Endothelial cell of umbilical vein (primary cell): ENCODE data around the gene MMP26. TPM values are rescaled to one million over a fixed set of nuclear protein-coding genes. Genes with fewer than 3 reads are reported as not detected.

Experiments
- BruUV-seq: library from RNA; stranded (reverse); fragments of 400-500 nt; replicated peaks from 2 replicates; lab custom pipeline; 2021; lab: Mats Ljungman, UMichigan
- CTCF ChIA-PET: fragments of 300-600, 350-600 bp; sonication (Branson Sonifier 250); formaldehyde crosslinking; loops from one replicate; lab custom pipeline; 2021; ENCODE audit warnings: antibody characterized with exemption, inconsistent platforms; lab: Charles Lee
- POLR2A ChIA-PET: fragments of 300-600, 350-600 bp; sonication (Branson Sonifier 250); formaldehyde crosslinking; loops from one replicate; lab custom pipeline; 2021; ENCODE audit warnings: antibody characterized with exemption, inconsistent platforms; lab: Charles Lee
- DNase-seq: peaks from one replicate; pipeline ENCODE4 v3.0.0-alpha.2; 2011; ENCODE audit warnings: low read depth, low spot score
- FAIRE-seq: peaks from 2 replicates; lab custom pipeline; 2011; peaks lifted over from hg19 to GRCh38; lab: Jason Lieb, UNC
- H2AFZ ChIP-seq: 2 replicates; pipeline ENCODE4 v1.6.0; 2012; ENCODE audit warnings: low read depth, low read length, control low read depth, inconsistent platforms
- H3K27ac ChIP-seq: 2 replicates; pipeline ENCODE4 v1.5.1; 2011; ENCODE audit warnings: low read depth, mild to moderate bottlenecking, control low read depth, low read length, moderate library complexity; ENCODE audit not compliant: insufficient read depth
- H3K27me3 ChIP-seq, 2 experiments: 2 replicates each; pipeline versions ENCODE4 v1.6.0 to v1.6.1; 2011; ENCODE audit warnings: low read length in 2 of 2, mixed read lengths in 1 of 2; ENCODE audit not compliant: control insufficient read depth in 2 of 2, insufficient read depth in 2 of 2
- H3K36me3 ChIP-seq, 2 experiments: 2 replicates in 1 of 2; 3 replicates in 1 of 2; pipeline ENCODE4 v1.5.1; 2011; ENCODE audit warnings: low read length in 2 of 2, mild to moderate bottlenecking in 1 of 2, moderate library complexity in 1 of 2; ENCODE audit not compliant: control insufficient read depth in 2 of 2, insufficient read depth in 2 of 2; ENCODE audit errors: extremely low read depth in 1 of 2
- H3K4me1 ChIP-seq: 3 replicates; pipeline ENCODE4 v1.5.1; 2011; ENCODE audit warnings: mild to moderate bottlenecking, low read length; ENCODE audit not compliant: control insufficient read depth, insufficient read depth; ENCODE audit errors: extremely low read depth
- H3K4me2 ChIP-seq: 2 replicates; pipeline ENCODE4 v1.6.1; 2011; ENCODE audit warnings: low read length, control low read depth, mixed read lengths; ENCODE audit not compliant: insufficient read depth
- H3K4me3 ChIP-seq, 3 experiments: fragments of 200-600 bp in 1 of 3; sonication (generic), shearing (Covaris generic) in 1 of 3; replicated peaks in 1 of 3; 2 replicates each; pipeline ENCODE4 v1.5.1; 2011 to 2016; ENCODE audit warnings: control low read depth in 3 of 3, low read length in 3 of 3, mild to moderate bottlenecking in 2 of 3, inconsistent platforms in 1 of 3, low read depth in 1 of 3, moderate library complexity in 1 of 3; ENCODE audit not compliant: insufficient read depth in 1 of 3
- H3K79me2 ChIP-seq: 2 replicates; pipeline ENCODE4 v1.6.0; 2012; ENCODE audit warnings: low read length, inconsistent platforms; ENCODE audit not compliant: control insufficient read depth, insufficient read depth
- H3K9ac ChIP-seq: replicated peaks from 2 replicates; pipeline ENCODE3; 2011; ENCODE audit warnings: low read length, control low read depth; ENCODE audit not compliant: insufficient read depth; ENCODE audit errors: extremely low read depth
- H3K9me1 ChIP-seq: replicated peaks from 3 replicates; pipeline ENCODE4 v1.6.0; 2011; ENCODE audit warnings: mild to moderate bottlenecking, low read length; ENCODE audit not compliant: control insufficient read depth, insufficient read depth; ENCODE audit errors: extremely low read depth
- H3K9me3 ChIP-seq: replicated peaks from 2 replicates; pipeline ENCODE4 v1.5.1; 2012; ENCODE audit warnings: low read length, inconsistent platforms; ENCODE audit not compliant: control insufficient read depth, insufficient read depth
- H4K20me1 ChIP-seq: replicated peaks from 2 replicates; pipeline ENCODE3; 2011; ENCODE audit warnings: mild to moderate bottlenecking, low read length; ENCODE audit not compliant: control insufficient read depth, insufficient read depth; ENCODE audit errors: extremely low read depth
- CTCF ChIP-seq, 2 donors: IDR thresholded peaks; 1 replicate in 1 of 2; 2 replicates in 1 of 2; pipeline ENCODE4 v1.5.1; 2011; ENCODE audit warnings: low read length in 2 of 2, mild to moderate bottlenecking in 2 of 2, moderate library complexity in 2 of 2, control low read depth in 1 of 2, inconsistent platforms in 1 of 2, low read depth in 1 of 2; ENCODE audit not compliant: insufficient read depth in 1 of 2; ENCODE audit errors: extremely low read depth in 1 of 2
- EZH2 ChIP-seq: IDR thresholded peaks from 2 replicates; pipeline ENCODE4 v1.6.1; 2012; ENCODE audit warnings: borderline replicate concordance, low read depth, mild to moderate bottlenecking, moderate library complexity, low read length, inconsistent platforms; ENCODE audit not compliant: severe bottlenecking
- FOS ChIP-seq: IDR thresholded peaks from 2 replicates; pipeline ENCODE4 v1.6.1; 2011; ENCODE audit warnings: mild to moderate bottlenecking, low read length, moderate library complexity, borderline replicate concordance; ENCODE audit not compliant: insufficient read depth
- GATA2 ChIP-seq: IDR thresholded peaks from 2 replicates; pipeline ENCODE4 v1.7.0; 2011; ENCODE audit warnings: low read depth, mild to moderate bottlenecking, moderate library complexity, mixed read lengths, low read length; ENCODE audit not compliant: insufficient read length, insufficient read depth
- JUN ChIP-seq: IDR thresholded peaks from 2 replicates; pipeline ENCODE4 v1.6.1; 2011; ENCODE audit warnings: borderline replicate concordance, low read depth; ENCODE audit not compliant: insufficient read length, insufficient read depth
- MAX ChIP-seq: IDR thresholded peaks from 2 replicates; pipeline ENCODE4 v1.6.1; 2011; ENCODE audit not compliant: insufficient read depth, insufficient read length
- MYC ChIP-seq: IDR thresholded peaks from one replicate; pipeline ENCODE4 v1.6.1; 2011; ENCODE audit warnings: mild to moderate bottlenecking, low read depth, low read length
- POLR2A ChIP-seq: IDR thresholded peaks from 2 replicates; pipeline ENCODE4 v1.6.1; 2012; ENCODE audit warnings: low read depth, mild to moderate bottlenecking, control low read depth, low read length
- POLR2AphosphoS5 ChIP-seq: IDR thresholded peaks from 2 replicates; pipeline ENCODE4 v1.6.1; 2012; ENCODE audit warnings: low read depth, mild to moderate bottlenecking, control low read depth, low read length, moderate library complexity; ENCODE audit not compliant: insufficient read depth
- dilution Hi-C: fragments of 300-500 bp; cut with MboI; formaldehyde crosslinking; loops from one replicate; pipeline ENCODE4 v1.15.0; 2019; ENCODE audit warnings: low sequenced_read_pairs; ENCODE audit not compliant: extremely low pct_ligation_motif_present
- intact Hi-C: fragments of 100-400 bp; cut with micrococcal nuclease; formaldehyde crosslinking; loops from one replicate; pipeline ENCODE4 v1.10.0; 2022
- polyA plus RNA-seq, 4 experiments: library from polyadenylated mRNA; depleted of rRNA in 3 of 4; stranded (reverse) in 3 of 4; unstranded in 1 of 4; fragments of >200 nt; gene quantifications; 2 replicates each; pipeline versions ENCODE4 v1.2.1 to v1.2.3, GENCODE V29; 2011 to 2012; ENCODE audit warnings: missing spikeins in 1 of 4
- total RNA-seq: library from RNA; stranded (reverse); gene quantifications from 2 replicates; pipeline ENCODE4 v1.2.3, GENCODE V29; 2021

The MMP26 gene
- total and polyA plus RNA-seq, 2 donors (not counting 3 experiments of a cell fraction or from before 2014, with no cell fraction given) = not detected

GRCh38 chr11:4713241-4713640 is 8.7 kb downstream of the MMP26 start:
- no peak for FAIRE-seq
- no peaks in the 10 kb centered on the region for H4K20me1 ChIP-seq
- no peaks in the 10 kb centered on the region for H3K27me3 ChIP-seq
- intact Hi-C loops (no loop called here), dilution Hi-C loops (no loop called here)
- no peak overlapping the region for H3K4me3 ChIP-seq
- CTCF ChIA-PET = no interaction called here
- no peaks in the 10 kb centered on the region for H3K9me1 ChIP-seq
- TF ChIP-seq GATA2 (no peak), MYC (no peak), POLR2A (no peak), CTCF (IDR thresholded peaks at IDR 0.05; ENCODE audit: extremely low read depth in 1 of 2, insufficient read depth in 1 of 2, low read depth in 1 of 2, low read length in 2 of 2) (no peak), FOS (no peak)
- H3K4me2 ChIP-seq = no peak overlapping the region
- no peak overlapping the region for H3K9ac ChIP-seq
- no peak for DNase-seq
- H3K27ac ChIP-seq = no peak overlapping the region
- POLR2A ChIA-PET = no interaction called here
- H2AFZ ChIP-seq = no peak overlapping the region
- no peaks in the 10 kb centered on the region for H3K79me2 ChIP-seq
- H3K36me3 ChIP-seq = no peaks in the 10 kb centered on the region
- H3K4me1 ChIP-seq = no peaks in the 10 kb centered on the region
- BruUV-seq = no TSS peak
- no peaks in the 10 kb centered on the region for H3K9me3 ChIP-seq

GRCh38 chr11:4714300-4714699 is 9.7 kb downstream of the MMP26 start:
- H3K9me1 ChIP-seq = no peaks in the 10 kb centered on the region
- no peaks in the 10 kb centered on the region for H3K79me2 ChIP-seq
- CTCF ChIA-PET = no interaction called here
- no peak overlapping the region for H3K4me3 ChIP-seq
- no peaks in the 10 kb centered on the region for H3K9me3 ChIP-seq
- FAIRE-seq (no peak), DNase-seq (no peak)
- POLR2A ChIA-PET = no interaction called here
- no peak overlapping the region for H2AFZ ChIP-seq
- H3K27me3 ChIP-seq = no peaks in the 10 kb centered on the region
- dilution Hi-C loops (no loop called here), intact Hi-C loops (no loop called here)
- no peak overlapping the region for H3K9ac ChIP-seq
- H3K4me1 ChIP-seq = no peaks in the 10 kb centered on the region
- no peak overlapping the region for H3K4me2 ChIP-seq
- no peak for TF ChIP-seq POLR2AphosphoS5
- TF ChIP-seq MAX = no peak
- TF ChIP-seq EZH2 = no peak
- TF ChIP-seq POLR2A = no peak
- no peak for TF ChIP-seq FOS
- no peak for TF ChIP-seq MYC
- TF ChIP-seq JUN = no peak
- no peak for TF ChIP-seq GATA2
- no peak for TF ChIP-seq CTCF (IDR thresholded peaks at IDR 0.05; ENCODE audit: extremely low read depth in 1 of 2, insufficient read depth in 1 of 2, low read depth in 1 of 2, low read length in 2 of 2)
- H3K36me3 ChIP-seq = no peaks in the 10 kb centered on the region
- H4K20me1 ChIP-seq = no peaks in the 10 kb centered on the region
- no peak overlapping the region for H3K27ac ChIP-seq
- no TSS peak for BruUV-seq
